ENCODE results near the gene TSPAN33.
"Not testable (repeated sequence)": the region's sequence is repeated elsewhere in the genome, so short reads cannot be mapped to it uniquely, and the experiment has no call there.

TSPAN33 gene

DNA sequence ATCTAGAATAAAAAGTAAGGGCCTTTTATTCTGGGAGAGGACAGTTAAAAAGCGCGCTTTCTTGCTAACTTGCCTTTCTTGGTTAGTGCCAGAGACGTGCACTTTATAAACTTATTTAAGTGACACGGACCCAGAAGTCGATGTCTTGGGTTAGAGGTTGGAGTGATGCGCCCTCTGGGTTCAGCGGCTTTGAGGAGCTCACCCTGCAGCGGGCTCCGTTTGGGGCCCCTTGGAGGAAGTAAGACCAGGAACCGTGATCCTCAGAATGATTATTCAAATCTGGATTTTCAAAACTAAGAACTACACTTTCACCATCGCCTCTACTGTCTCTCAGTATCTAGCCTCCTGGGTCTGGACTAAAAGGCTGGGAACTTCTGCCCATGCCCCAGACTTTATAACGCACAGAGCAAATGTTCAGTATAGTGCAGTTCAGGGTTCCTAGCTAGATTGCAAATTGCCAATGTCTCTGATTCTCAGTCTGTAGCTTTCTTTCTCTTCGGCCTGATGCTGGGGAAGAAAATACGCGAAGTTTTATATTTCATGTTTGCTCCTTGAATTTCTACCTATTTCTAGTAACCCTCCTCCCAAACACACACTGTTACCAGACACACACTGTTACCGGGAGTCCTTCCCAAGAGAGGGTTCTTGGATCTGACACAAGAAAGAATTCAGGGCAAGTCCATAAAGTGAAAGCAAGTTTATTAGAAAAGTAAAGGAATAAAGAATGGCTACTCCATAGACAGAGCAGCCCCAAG is 25.4 kb downstream of the TSPAN33 start:
- no peaks in the 10 kb centered on the region for H3K9me3 Mint-ChIP-seq
- DNase-seq (no peak), ATAC-seq (replicated peaks) (peak; percentile 77 to 78)
- H3K4me1 Mint-ChIP-seq: peaks cover 41 to 69% of the 10 kb centered on the region in 2 donors
- H3K36me3 Mint-ChIP-seq: peaks cover 35 to 66% of the 10 kb centered on the region in 2 donors
- H3K4me3 Mint-ChIP-seq: peak overlapping the region; percentile 79 to 80
- H3K27me3 Mint-ChIP-seq: no peaks in the 10 kb centered on the region
- peak overlapping the region; percentile 90 for H3K27ac Mint-ChIP-seq

DNA sequence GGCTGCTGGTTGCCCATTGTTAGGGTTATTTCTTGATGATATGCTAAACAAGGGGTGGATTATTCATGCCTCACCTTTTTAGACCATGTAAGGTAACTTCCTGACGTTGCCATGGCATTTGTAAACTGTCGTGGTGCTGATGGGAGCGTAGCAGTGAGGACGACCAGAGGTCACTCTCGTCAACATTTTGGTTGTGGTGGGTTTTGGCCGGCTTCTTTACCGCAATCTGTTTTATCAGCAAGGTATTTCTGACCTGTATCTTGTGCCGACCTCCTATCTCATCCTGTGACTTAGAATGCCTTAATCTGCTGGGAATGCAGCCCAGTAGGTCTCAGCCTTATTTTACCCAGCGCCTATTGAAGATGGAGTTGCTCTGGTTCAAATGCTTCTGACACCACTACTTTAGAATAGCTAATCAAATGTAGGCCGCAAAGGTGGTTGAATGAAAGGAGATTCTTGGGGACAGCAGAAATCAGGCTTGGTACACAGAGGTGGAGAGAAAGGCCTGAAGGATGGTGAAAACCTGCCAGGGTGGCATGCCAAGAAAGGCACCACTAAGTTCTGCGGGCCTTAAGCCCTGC is 26.0 kb downstream of the TSPAN33 start:
- H3K9me3 Mint-ChIP-seq: no peaks in the 10 kb centered on the region
- ATAC-seq (replicated peaks) (no peak), DNase-seq (no peak)
- H3K27ac Mint-ChIP-seq: peak overlapping the region; percentile 90
- H3K27me3 Mint-ChIP-seq: no peaks in the 10 kb centered on the region
- H3K4me1 Mint-ChIP-seq: peaks cover 37 to 62% of the 10 kb centered on the region in 2 donors
- no peak overlapping the region for H3K4me3 Mint-ChIP-seq
- H3K36me3 Mint-ChIP-seq: peaks cover 29 to 60% of the 10 kb centered on the region in 2 donors

DNA sequence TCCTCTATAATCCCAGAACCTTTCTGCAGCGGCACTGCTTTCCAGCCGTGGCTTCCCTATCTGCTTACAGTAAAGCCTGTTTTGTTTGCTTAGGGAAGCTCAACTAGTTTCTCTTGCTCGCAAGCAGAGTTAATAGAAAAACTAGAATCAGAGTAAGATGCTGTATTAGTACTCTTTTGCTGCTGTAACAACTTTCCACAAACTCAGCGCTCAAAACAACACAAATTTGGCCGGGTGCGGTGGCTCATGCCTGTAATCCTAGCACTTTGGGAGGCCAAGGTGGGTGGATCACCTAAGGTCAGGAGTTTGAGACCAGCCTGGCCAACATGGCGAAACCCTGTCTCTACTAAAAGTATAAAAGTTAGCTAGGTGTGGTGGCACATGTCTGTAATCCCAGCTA is 29.4 kb downstream of the TSPAN33 start:
- ATAC-seq (replicated peaks); H3K9me3 Mint-ChIP-seq; H3K4me3 Mint-ChIP-seq; H3K27ac Mint-ChIP-seq; H3K27me3 Mint-ChIP-seq; DNase-seq: not testable (repeated sequence)
- Mint-ChIP-seq H3K36me3 (peaks cover 10 to 45% of the 10 kb centered on the region in 2 donors), H3K4me1 (peaks cover 13 to 31% of the 10 kb centered on the region in 2 donors)

DNA sequence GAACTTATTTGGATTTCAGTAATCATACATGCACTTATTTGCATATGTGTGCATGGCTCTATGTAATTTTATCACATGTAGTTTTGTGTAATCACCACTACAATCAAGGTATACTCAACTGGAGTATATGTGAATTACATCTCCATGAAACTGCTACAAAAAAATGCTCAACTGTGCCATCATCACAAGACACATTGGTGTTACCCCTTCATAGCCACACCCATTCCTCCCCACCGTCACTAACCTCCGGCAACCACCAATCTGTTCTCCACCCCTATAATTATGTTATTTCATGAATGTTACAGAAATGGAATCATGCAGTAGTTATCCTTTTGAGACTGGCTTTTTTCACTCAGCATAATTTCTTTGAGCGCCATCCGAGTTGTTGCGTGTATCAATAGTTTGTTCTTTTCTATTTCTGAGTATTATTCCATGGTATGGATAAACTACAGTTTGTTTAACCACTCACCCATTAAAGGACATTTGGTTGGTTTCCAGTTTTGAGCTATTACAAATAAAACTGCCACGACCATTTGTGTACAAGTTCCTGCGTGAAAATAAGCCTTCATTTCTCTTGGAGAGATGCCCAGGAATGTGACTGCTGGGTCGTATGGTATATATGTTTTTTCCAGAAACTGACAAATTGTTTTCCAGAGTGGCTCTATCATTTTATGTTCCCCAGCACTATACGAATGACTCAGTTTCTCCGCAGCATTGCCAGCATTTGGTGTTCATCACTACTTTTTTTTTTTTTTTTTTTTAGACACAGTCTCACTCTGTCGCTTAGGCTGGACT is 32.6 kb downstream of the TSPAN33 start:
- no peaks in the 10 kb centered on the region for H3K9me3 Mint-ChIP-seq
- H3K27ac Mint-ChIP-seq: no peak overlapping the region
- DNase-seq: no peak
- peak in 1 of 2 donors; percentile 19 for ATAC-seq (replicated peaks)
- H3K27me3 Mint-ChIP-seq: no peaks in the 10 kb centered on the region
- H3K4me3 Mint-ChIP-seq: no peak overlapping the region
- H3K36me3 Mint-ChIP-seq: peaks cover 8 to 36% of the 10 kb centered on the region in 2 donors
- H3K4me1 Mint-ChIP-seq: peaks cover 2 to 4% of the 10 kb centered on the region in 2 donors

DNA sequence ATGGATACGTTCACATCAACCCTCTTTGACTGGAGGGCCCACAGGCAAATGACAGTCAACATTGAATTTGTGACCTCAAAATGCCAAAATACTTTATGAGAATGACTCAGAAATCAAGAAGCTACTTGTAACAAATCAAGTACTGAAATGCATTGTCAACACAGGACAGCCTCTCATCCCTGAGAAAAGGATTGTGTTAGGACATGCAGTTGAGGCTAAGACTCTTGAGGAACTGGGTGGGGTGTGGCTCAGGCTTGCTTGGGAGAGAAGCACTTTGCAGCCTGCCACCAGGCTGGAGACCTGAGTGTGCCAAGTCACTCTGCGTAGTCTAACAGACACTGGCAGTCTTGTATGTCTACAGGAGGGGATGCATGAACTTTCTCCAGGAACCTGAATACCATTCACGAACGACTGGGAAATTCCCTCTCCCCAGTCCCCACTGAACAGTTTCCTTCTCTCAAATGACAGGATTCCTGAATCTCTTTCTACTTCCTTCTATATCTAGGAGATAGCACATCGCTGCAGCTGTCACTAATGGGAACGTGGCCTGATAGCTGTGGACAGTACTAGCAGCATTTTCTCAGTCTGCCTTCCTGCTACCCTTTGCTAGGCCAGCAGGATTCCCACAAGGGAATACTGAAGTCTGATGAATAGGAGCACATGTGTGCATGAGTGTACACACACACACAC is 40.6 kb downstream of the TSPAN33 start:
- Mint-ChIP-seq H3K4me3 (no peak overlapping the region), H3K27me3 (peaks cover 14 to 16% of the 10 kb centered on the region in 2 donors), H3K9me3 (no peaks in the 10 kb centered on the region), H3K27ac (peak overlapping the region; percentile 62), H3K4me1 (peaks cover 20 to 35% of the 10 kb centered on the region in 2 donors), H3K36me3 (peaks cover 11 to 16% of the 10 kb centered on the region in 2 donors)
- ATAC-seq (replicated peaks) (no peak), DNase-seq (no peak)

DNA sequence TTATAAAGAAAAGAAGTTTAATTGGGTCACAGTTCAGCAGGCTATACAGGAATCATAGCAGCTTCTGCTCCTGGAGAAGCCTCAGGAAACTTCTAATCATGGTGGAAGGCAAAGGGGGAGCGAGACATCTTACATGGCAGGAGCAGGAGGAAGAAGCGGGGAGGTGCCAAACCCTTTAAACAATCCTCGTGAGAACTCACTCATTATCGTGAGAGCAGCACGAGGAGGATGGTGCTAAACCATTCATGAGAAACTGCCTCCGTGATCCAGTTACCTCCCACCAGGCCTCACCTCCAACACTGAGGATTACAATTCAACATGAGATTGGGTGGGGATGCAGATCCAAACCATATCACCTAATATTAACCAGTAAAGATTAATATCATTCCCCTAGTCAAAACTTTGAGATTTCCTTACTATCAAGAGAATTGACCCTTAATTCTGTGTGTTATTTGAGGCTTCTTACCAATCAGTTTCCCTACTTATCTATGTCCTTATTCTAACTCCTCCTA is 42.3 kb downstream of the TSPAN33 start:
- no peak overlapping the region for H3K27ac Mint-ChIP-seq
- H3K4me1 Mint-ChIP-seq: peaks cover 20 to 35% of the 10 kb centered on the region in 2 donors
- H3K27me3 Mint-ChIP-seq: peaks cover 16 to 25% of the 10 kb centered on the region in 2 donors
- peaks cover 7 to 9% of the 10 kb centered on the region in 2 donors for H3K36me3 Mint-ChIP-seq
- H3K4me3 Mint-ChIP-seq: no peak overlapping the region
- ATAC-seq (replicated peaks) (no peak), DNase-seq (no peak)
- no peaks in the 10 kb centered on the region for H3K9me3 Mint-ChIP-seq

DNA sequence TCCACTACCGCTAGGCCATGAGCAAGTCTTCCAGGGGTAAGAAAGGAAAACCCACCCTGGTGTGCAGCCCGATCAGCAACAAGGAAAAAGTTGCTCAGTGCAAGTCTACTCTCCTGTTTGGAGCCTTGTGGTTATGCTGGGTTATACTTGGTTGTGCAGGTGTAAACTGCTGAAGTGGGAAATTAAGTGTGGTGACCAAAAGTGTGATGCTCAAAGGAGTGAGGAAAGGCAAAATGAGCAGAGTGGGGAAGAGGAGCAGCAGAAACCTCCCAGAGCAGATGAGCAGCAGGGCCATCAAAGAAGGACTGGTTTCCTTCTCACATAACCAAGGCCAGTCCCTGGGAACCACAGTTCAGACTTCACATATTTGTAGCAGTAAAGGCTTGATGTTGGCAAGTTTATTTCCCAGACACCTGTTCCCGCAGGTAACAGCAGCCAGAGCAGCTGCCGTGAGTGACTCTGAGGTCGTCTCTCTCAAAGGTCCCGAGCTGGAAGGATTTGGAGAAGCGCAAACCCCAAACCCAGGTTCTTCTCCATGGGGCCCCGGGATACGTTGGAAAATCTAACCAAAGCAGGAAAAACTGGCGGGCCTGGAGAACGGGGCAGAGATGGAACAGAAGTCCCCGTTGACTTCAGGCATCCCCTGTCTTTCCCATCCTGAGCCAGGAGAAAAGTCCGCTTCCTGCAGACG is 43.3 kb downstream of the TSPAN33 start:
- peaks cover 20 to 35% of the 10 kb centered on the region in 2 donors for H3K4me1 Mint-ChIP-seq
- H3K27ac Mint-ChIP-seq: no peak overlapping the region
- H3K36me3 Mint-ChIP-seq: peaks cover 5% of the 10 kb centered on the region in 2 donors
- H3K4me3 Mint-ChIP-seq: peak overlapping the region; percentile 89 to 90
- ATAC-seq (replicated peaks): peak in 1 of 2 donors; percentile 10
- H3K9me3 Mint-ChIP-seq: no peaks in the 10 kb centered on the region
- peaks cover 25 to 29% of the 10 kb centered on the region in 2 donors for H3K27me3 Mint-ChIP-seq
- DNase-seq: no peak

DNA sequence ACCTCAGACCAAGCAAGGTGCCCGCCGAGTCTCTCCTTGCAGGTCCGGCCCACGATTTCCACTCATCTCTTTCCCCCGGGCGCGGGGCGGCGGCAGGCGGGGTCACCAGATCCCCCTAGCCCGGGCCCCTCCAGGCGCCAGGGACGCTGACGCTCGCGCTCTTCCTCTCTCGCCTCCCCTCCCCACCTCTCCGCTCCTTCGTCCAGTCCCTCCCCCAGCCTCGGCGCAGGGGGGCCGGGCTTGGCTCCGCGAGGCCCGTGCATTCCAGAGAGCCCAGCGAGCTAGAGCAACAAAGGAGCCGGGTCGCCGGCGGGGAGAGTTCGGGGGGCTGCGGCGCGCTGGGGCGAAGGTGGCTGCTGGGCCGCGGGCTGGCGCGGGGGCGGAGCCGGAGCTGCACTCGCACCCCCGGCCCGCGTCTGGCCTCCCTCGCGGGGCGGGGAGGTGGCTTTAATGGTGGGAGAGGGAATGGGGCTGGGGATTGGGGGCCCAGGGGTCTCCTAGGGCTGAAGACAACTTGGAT is 43.9 kb downstream of the TSPAN33 start, which contains the start of gene SMO:
TSS of gene SMO (plus strand) at position 262 of the 520 bp plus-strand sequence. CDS start 519 bp downstream, outside the sequence.
- DNase-seq (no peak), ATAC-seq (replicated peaks) (peak; percentile 52 to 61)
- peak within 1 kb of the TSS; percentile 89 to 90 for H3K4me3 Mint-ChIP-seq
- H3K27ac Mint-ChIP-seq: peak within 1 kb of the TSS; percentile 96
- H3K9me3 Mint-ChIP-seq: no peaks in the 10 kb centered on the region
- H3K36me3 Mint-ChIP-seq: peaks cover 5% of the 10 kb centered on the region in 2 donors
- peaks cover 25 to 29% of the 10 kb centered on the region in 2 donors for H3K27me3 Mint-ChIP-seq
- peaks cover 20 to 35% of the 10 kb centered on the region in 2 donors for H3K4me1 Mint-ChIP-seq

DNA sequence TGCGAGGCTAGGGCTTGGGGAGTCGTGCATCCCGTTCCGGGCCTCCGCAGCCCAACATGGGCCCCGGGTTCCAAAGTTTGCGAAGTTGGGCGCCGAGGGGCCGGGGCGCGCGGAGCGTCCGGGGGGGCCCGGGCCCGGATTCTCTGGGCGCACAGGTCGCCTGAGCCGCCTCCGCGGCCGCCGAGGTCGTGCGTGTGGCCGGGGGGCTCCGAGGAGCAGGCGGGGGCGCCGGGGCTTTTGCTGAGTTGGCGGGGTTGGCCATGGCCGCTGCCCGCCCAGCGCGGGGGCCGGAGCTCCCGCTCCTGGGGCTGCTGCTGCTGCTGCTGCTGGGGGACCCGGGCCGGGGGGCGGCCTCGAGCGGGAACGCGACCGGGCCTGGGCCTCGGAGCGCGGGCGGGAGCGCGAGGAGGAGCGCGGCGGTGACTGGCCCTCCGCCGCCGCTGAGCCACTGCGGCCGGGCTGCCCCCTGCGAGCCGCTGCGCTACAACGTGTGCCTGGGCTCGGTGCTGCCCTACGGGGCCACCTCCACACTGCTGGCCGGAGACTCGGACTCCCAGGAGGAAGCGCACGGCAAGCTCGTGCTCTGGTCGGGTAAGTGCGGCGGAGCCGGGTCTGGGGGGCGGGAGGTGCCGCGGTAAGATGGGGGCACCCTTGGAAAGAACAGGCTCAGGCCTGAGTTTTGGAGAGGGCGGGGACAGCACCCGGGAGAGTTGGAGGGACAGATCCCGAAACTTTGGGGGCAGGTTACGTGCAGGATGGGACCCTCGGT is 44.6 kb downstream of the TSPAN33 start:
- no peaks in the 10 kb centered on the region for H3K9me3 Mint-ChIP-seq
- H3K4me1 Mint-ChIP-seq: peaks cover 20 to 35% of the 10 kb centered on the region in 2 donors
- H3K27ac Mint-ChIP-seq: peak overlapping the region; percentile 83
- ATAC-seq (replicated peaks) (peak; percentile 55), DNase-seq (no peak)
- H3K36me3 Mint-ChIP-seq: peaks cover 5% of the 10 kb centered on the region in 2 donors
- H3K4me3 Mint-ChIP-seq: peak overlapping the region; percentile 89 to 90
- peaks cover 25 to 29% of the 10 kb centered on the region in 2 donors for H3K27me3 Mint-ChIP-seq

DNA sequence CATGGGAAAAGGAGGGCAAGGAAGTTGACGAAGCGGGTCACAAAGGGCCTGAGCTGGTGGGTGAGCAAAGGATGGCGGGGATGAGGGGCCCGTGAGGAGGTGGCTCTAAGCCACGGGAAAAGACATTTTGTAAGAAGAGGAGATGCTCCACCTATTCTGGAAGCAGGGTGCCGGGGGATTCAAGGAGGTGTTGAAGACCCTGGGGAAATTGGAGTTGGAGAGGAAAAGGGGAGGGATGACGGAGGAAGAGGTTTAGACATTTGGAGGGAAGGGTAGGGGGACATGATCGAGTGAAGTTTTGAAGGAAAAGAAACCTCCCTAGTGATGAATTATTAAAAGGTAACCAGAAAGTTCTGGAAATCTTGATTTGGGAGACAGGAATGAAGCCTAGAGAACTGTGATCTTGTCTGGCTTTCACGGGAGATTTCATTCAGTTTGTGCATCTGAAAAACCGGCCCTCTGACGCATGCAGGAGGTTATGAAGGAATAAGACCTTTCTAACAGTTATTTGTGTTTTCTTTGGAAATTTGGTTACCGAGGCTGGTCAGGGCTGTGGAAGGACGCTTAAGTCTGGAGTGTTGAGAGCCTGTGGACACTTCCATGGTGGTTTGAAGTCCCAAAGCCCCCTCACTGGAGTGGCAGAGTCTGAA is 45.3 kb downstream of the TSPAN33 start:
- H3K9me3 Mint-ChIP-seq: no peaks in the 10 kb centered on the region
- H3K27me3 Mint-ChIP-seq: peaks cover 25 to 29% of the 10 kb centered on the region in 2 donors
- H3K36me3 Mint-ChIP-seq: peaks cover 5% of the 10 kb centered on the region in 2 donors
- peak overlapping the region; percentile 81 to 83 for H3K4me3 Mint-ChIP-seq
- no peak for DNase-seq
- H3K4me1 Mint-ChIP-seq: peaks cover 20 to 35% of the 10 kb centered on the region in 2 donors
- H3K27ac Mint-ChIP-seq: peak overlapping the region; percentile 83
- ATAC-seq (replicated peaks): no peak

DNA sequence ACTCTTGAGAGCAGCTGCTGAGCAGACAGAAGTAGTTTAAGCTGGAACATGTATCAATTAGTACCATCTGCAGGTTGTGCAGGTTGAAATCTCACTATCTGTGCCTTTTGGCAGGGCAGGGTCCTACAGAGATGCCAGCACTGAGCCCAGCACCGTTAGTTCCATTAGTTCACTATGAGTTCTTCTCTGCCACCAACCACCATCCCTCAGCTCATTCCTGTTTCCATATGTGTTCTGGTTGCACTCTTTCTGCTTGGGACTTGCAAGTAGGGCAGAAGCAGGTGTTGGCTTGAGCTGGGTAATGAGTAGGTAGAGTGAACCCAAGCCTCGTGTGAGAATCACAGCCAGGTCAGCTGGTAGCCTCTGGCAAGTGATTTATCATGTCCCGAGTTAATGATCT is 46.8 kb downstream of the TSPAN33 start:
- Mint-ChIP-seq H3K36me3 (peaks cover 5% of the 10 kb centered on the region in 2 donors), H3K4me3 (no peak overlapping the region), H3K27me3 (peaks cover 25 to 29% of the 10 kb centered on the region in 2 donors), H3K9me3 (no peaks in the 10 kb centered on the region), H3K4me1 (peaks cover 16 to 33% of the 10 kb centered on the region in 2 donors), H3K27ac (no peak overlapping the region)
- DNase-seq (no peak), ATAC-seq (replicated peaks) (no peak)

DNA sequence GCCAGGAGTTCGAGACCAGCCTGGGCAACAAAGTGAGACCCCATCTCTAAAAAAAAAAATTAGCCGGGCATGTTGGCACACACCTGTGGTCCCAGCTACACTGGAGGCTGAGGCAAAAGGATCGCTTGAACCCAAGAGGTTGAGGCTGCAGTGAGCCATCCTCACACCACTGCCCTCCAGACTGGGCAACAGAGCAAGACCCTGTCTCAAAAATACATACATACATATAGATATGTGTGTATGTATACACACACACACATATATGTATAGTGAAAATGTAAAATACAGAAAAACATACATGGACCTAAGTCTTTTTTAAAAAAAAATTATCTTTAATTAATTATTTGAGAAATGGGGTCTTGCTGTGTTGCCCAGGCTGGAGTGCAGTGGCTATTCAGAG is 49.4 kb downstream of the TSPAN33 start:
- Mint-ChIP-seq H3K27me3 (peaks cover 20 to 23% of the 10 kb centered on the region in 2 donors), H3K9me3 (no peaks in the 10 kb centered on the region), H3K4me1 (peaks cover 9 to 18% of the 10 kb centered on the region in 2 donors), H3K27ac (no peak overlapping the region), H3K4me3 (no peak overlapping the region), H3K36me3 (peaks cover 4 to 5% of the 10 kb centered on the region in 2 donors)
- DNase-seq (no peak), ATAC-seq (replicated peaks) (no peak)
